GM19099 (cell line): ENCODE measurements around the gene ANAPC7.
A peak's percentile ranks its signal among the peaks of the same experiment; 100 is the strongest.

Experiments used
- POLR2A ChIP-seq: IDR thresholded peaks from 3 replicates; pipeline ENCODE4 v1.6.1; 2011; ENCODE audit warnings: low read depth; ENCODE audit not compliant: insufficient read length; ENCODE audit errors: extremely low read depth

The ANAPC7 gene

DNA sequence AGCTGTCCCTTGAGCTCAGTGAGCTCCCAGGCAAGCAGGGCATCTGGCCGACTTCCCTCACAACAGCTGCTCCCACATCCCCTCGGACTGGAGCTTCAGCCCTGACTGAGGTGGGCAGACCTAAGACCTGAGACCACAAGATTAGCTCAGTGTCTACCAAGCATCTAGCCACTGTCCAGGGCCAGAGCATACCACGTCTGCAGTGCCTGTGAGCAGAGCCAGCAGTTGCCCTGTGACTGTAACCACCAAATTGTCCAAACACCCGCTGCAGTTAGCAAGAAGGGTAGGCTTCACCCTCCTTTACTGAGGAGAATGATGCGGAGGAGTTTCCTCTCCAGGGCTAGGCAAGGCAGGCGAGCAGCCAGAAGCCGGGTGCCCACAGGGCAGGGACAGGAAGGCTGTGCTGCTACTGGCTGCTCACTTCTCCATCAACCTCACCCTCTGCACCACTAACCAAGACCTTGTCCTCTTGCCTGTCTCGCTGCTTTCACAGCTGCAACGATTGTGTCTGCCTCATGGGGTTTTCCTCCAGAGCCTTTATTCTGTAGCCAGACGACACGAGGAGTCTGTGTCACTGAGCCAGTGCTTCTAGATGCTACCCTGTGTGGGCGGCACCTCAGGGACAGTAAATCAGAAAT, 53.9 kb downstream of the ANAPC7 start:
- peak; percentile 29 for TF ChIP-seq POLR2A

DNA sequence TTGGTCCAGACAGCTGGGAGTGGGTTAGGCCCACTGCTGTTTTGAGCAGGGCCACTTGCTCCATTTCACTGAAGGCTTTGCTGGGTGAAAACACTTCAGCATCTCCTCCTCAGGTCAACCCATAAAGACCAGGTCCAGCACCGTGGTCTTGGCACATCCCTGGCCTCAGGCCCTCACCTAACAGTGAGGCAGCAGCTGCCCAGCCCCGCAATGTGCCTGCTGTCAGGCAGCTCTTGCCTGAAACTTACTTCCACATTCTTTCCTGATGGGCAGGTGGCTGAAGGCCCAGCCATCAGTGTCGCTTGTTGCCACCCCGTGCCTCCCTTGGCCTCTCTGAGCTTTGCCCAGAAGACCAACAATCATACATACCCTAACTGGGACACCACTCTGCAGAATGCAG, 54.4 kb downstream of the ANAPC7 start:
- no peak for TF ChIP-seq POLR2A

DNA sequence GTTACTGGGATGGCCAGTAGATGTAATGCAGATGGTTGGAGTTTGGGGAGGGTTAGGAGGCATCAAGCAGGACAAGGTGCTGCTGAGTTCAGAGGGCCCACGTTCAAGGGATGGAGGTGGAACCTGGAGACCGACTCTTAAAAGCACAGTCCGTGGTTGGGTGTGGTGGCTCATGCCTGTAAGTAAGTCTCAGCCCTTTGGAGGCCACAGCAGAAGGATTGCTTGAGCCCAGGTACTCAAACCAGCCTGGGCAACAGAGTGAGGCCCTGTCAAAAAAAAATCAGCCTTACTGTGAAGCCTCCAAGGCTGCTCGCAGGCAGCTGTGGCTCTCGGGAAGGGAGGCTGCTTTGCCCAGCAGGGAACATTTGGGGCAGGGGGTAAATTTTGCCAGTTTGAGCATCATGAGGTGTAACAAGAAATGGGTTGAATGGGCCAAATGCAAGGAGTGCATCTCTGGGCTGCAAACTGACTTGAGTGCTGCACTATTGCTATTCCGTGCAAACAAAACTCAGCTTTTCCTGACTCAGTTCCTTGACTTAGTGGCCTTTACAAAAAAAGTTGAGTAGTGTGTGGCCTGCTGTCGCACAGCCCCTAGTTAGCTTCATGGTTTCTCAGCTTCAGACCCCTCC, 55.0 kb downstream of the ANAPC7 start:
- no peak for TF ChIP-seq POLR2A

DNA sequence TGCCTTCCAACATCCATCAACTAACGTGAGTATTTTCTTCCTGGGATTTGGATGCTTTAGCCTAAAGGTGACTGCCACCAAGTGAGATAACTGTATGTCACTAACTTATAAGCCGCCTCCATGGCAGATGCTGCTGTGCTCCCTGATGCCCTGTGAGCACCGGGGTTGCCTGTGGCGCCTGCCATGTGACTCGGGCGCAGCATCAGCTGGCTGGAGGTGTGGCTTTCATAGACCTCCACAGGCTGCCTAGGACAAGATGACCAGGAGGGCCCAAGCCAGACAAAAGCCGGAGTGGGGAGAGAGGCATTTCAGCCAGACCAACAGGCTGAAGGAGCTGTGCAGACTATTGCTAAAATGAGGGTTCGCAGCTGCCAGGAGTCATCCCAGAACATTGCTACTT, 55.7 kb downstream of the ANAPC7 start:
- no peak for TF ChIP-seq POLR2A

DNA sequence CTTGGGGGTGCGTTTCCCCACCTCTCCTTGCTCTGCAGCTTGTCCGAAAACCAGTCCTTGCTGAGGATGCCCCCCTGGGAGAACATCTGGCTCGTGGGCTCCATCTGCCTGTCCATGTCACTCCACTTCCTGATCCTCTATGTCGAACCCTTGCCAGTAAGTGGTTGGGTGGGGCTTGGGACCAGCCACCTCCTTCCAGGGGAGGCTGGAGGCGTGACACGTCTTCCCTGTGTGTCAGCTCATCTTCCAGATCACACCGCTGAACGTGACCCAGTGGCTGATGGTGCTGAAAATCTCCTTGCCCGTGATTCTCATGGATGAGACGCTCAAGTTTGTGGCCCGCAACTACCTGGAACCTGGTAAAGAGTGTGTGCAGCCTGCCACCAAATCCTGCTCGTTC, 57.5 kb downstream of the ANAPC7 start:
- TF ChIP-seq POLR2A = no peak

DNA sequence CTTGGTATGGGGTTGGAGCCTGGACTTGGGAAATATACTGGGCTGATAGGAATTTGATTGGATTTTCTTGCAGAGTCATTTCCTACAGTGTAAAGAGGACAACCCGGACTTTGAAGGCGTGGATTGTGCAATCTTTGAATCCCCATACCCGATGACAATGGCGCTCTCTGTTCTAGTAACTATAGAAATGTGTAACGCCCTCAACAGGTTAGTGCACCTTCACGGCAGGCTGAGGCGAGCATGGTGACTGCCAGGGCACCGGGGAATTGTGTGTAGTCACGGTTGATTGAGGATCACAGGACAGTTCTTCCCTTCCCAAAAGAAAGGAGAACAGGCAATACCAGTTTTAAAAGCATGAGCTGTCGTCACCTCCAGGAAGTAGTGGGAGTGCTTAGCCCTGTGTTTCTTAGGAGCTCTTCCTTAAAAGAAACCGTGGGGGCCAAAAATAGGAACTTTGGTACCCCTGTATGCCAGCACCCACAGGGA, 58.3 kb downstream of the ANAPC7 start:
- TF ChIP-seq POLR2A = no peak

DNA sequence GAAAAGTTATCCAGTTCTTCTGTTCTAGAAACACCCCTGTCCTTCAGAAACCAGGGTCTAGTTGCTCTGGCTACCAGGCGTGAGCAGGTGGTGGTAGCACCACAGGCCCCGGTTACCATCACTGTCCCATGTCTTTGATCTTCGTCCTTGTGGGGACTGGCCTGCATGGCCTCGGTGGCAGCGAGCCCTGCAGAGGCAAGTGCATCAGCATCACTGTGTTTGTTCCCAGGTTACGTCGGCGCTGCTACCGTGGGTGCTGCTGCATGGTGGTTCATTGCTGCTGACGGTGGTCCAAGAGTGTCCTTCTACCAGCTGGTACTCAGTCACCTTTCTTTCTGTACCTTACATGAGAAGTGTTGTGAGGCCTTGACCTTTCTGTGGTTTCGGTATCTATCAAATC, 58.9 kb downstream of the ANAPC7 start:
- no peak for TF ChIP-seq POLR2A

DNA sequence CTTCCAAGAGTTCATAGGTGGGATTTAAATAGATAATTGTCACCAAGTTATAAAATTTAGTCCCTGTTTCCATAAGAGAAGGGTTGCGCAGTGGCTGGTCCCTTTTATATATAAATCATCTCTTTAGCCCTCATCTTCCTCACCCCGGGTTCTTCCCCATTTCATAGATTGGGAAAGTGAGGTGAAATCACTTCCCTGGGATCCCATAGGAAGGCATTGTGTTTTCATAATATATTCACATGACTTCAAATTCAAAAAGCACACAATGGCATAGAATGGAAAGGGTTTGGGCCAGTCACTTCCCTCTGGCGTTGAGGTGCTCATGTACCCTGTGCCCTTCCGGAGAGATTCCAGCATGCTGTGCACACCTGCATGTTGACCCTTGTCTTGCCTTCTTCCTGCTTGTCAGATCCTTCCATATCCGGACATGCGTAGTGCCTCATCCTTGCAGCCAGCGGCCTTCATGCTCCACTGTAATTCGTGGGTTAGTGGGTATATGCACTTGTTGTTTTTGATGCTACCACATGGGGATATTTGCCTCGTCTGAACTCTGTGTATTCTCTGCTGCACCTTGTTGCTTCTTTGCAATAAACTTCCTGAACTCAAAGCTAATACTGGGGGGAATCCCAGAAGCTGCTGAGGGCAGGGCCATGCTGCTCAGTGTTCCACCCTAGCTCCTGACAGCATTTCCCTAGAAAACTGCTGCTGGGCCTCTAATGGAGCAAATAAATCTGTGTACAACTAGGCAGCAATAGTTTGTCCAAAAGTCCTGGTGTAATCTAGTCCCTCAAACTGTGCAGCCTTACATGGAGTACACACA, 59.6 kb downstream of the ANAPC7 start:
- TF ChIP-seq POLR2A = no peak

DNA sequence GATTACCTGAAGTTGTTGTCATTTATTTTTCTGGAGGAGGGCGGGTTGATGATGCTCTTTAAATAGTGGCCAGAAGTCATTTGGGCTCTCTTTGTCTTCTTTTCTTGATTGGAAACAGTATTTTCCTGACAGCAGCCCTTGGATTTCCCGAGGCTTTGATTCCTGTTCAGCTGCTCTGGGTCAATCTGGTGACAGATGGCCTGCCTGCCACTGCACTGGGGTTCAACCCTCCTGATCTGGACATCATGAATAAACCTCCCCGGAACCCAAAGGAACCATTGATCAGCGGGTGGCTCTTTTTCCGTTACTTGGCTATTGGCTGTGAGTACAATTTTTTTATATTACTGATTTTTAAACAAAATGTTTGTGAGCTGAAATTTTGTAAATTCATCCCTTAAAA, 60.4 kb downstream of the ANAPC7 start:
- TF ChIP-seq POLR2A = no peak

DNA sequence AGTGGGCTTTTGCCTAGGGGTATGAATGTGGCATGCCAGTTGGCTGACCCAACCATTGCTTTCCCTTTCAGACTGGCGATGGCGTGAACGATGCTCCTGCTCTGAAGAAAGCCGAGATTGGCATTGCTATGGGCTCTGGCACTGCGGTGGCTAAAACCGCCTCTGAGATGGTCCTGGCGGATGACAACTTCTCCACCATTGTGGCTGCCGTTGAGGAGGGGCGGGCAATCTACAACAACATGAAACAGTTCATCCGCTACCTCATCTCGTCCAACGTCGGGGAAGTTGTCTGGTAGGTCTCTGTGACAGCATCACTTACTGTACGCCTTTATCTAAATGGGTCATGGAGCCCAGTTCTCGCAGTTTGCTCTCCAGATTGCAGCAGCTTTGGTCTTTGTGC, 61.4 kb downstream of the ANAPC7 start:
- no peak for TF ChIP-seq POLR2A

DNA sequence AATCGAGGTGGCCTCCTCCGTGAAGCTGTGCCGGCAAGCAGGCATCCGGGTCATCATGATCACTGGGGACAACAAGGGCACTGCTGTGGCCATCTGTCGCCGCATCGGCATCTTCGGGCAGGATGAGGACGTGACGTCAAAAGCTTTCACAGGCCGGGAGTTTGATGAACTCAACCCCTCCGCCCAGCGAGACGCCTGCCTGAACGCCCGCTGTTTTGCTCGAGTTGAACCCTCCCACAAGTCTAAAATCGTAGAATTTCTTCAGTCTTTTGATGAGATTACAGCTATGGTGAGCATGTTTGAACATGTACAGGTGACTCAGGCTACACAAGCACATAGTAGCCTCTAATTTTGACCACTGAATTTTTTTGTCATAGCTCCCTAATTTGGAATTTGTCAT, 62.8 kb downstream of the ANAPC7 start:
- no peak for TF ChIP-seq POLR2A

DNA sequence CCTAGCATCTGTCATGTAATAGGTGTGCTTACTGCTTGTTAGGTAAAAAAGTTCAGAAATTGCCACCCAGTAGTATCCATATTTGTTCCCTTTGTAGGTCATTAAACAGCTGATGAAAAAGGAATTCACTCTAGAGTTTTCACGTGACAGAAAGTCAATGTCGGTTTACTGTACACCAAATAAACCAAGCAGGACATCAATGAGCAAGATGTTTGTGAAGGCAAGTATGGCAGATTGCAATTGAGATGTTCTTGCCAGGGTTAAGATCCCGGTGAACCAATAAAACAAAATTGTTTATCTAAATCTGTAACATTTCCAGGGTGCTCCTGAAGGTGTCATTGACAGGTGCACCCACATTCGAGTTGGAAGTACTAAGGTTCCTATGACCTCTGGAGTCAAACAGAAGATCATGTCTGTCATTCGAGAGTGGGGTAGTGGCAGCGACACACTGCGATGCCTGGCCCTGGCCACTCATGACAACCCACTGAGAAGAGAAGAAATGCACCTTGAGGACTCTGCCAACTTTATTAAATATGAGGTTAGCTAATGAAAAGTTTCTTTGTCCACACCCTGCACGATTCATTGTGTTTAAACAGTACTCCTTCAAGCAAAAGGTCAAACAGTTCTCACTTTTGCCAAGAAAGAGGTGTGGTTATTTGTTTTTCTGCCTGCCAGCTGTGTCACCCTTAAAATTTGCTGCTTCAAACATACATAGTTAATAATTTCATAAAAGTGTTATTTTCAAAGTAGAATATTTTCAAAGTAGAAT, 64.1 kb downstream of the ANAPC7 start:
- TF ChIP-seq POLR2A = no peak

DNA sequence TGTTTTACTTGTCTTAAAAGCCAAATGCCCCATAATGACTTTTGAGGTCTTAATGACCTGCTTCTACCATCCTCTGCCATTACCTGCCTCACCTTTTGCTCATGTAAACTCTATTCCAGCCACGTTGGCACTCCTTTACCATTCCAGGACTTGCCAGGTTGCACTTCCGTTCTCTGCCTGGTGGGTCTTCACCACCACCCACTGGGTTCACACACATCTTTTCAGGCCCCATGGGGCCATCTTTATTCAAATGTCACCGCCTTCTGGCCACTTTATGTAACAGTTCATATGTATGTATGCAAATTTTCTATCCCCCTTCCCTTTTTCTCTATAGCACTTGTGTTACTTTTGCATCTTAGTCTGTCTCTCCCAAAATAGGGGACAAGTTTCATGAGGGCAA, 64.8 kb downstream of the ANAPC7 start:
- no peak for TF ChIP-seq POLR2A

DNA sequence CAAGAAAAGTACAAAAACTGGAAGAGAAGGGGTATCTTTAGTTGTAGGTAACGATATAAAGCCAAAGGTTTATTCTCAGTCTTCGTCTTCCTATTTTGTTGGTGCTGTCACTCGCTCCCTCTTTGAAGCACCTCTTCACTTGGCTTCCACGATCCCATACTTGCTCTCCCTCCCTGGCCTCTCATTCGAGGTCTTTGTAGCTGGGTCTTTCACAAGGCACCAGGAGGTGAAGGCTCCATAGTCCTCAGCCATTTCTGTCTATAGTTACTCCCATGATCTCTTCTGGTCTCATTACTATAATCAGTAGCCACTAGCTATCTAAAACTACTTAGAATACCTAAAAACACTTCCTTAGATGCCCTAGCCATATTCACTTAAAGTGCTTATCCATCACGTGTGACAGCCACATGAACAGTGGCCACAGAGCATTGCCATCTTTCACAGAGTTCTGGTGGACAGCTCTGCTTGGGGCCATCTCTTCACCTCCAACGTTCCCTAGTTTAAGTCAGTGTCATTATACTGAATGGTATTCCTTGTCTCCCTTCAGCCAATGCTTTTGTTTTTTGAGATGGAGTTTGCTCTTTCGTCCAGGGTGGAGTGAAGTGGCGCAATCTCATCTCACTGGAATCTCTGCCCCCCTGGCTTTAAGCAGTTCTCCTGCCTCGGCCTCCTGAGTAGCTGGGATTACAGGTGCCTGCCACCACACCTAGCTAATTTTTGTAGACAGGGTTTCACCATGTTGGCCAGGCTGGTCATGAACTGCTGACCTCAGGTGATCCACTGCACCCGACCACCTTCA, 65.4 kb downstream of the ANAPC7 start:
- no peak for TF ChIP-seq POLR2A
